ENCODE results near the gene TAF1B.

DNA sequence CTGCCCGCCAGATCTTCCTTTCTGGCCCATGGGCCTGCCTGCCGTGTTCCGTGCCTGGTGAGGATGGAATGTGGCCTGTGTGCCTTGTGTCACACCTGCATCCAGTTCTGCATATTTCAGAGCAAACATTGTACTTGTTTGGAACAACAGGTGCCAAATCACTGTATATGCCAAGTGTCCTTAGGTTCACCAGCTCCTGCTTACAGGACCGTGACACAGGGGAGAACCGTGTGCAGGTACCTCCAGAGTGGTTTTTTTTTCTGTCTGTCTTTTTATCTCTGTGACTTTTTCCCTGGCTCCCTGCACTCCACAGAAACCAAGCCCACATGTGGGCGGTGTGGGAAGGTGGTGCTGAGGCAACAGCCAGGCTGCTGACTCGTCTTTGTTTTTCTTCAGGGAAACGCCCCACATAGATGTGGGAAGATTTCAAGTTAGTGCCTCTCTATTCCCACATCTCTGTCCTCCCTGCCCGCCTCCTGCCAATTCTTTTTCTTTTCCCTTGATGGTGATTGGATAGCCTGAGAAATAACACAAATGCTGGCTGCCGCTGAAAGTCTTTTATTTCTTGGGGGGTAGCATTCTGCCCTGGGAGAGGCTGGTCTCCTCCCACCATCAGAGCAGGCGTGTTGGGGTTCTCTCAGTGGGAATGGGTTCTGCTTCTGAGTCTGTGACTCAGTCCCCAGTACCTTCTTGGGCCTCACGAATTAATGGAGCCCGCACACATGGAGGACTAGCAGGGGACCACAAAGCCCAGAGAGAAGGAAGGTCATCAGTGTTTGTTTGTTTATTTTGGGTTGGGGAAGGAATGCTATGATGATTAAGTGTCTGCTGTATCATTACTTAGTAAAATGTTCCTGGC, 129.6 kb downstream of the TAF1B start:
- TF ChIP-seq, protein P1, sequence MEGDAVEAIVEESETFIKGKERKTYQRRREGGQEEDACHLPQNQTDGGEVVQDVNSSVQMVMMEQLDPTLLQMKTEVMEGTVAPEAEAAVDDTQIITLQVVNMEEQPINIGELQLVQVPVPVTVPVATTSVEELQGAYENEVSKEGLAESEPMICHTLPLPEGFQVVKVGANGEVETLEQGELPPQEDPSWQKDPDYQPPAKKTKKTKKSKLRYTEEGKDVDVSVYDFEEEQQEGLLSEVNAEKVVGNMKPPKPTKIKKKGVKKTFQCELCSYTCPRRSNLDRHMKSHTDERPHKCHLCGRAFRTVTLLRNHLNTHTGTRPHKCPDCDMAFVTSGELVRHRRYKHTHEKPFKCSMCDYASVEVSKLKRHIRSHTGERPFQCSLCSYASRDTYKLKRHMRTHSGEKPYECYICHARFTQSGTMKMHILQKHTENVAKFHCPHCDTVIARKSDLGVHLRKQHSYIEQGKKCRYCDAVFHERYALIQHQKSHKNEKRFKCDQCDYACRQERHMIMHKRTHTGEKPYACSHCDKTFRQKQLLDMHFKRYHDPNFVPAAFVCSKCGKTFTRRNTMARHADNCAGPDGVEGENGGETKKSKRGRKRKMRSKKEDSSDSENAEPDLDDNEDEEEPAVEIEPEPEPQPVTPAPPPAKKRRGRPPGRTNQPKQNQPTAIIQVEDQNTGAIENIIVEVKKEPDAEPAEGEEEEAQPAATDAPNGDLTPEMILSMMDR (IDR thresholded peaks at IDR 0.05) = no peak
- no peak for TF ChIP-seq POLR2A (IDR thresholded peaks at IDR 0.05)

Measured in body of pancreas (tissue), 4 donors.